ENCODE data around the gene PIK3CD. TPM values are rescaled to one million over a fixed set of nuclear protein-coding genes. Genes with fewer than 3 reads are reported as not detected.

PIK3CD gene
- total and polyA plus RNA-seq, 8 donors, result 5.1 to 44.2 (median 6.1) TPM

GRCh38 chr1:9753121-9753531 is 101.6 kb downstream of the PIK3CD start:
- DNase-seq (peak in 2 of 4 donors; percentile 12 to 41), ATAC-seq (no peak)
- Histone ChIP-seq H3K27me3 (no peaks in the 10 kb centered on the region), H3K27ac (no peak overlapping the region), H3K36me3 (peaks cover 0 to 59% of the 10 kb centered on the region in 2 donors), H3K9me3 (no peaks in the 10 kb centered on the region), H3K4me3 (no peak overlapping the region), H3K4me1 (no peaks in the 10 kb centered on the region)
- TF ChIP-seq CTCF (IDR thresholded peaks at IDR 0.05), result no peak
- intact Hi-C loops (cut with DNase I), result no loop called here

- Histone ChIP-seq H3K9me3 (no peaks in the 10 kb centered on the region), H3K27me3 (no peaks in the 10 kb centered on the region), H3K4me3 (no peak overlapping the region), H3K36me3 (peaks cover 0 to 36% of the 10 kb centered on the region in 2 donors), H3K27ac (no peak overlapping the region), H3K4me1 (peaks cover 8% of the 10 kb centered on the region in 2 donors)
- DNase-seq, result no peak
- ATAC-seq, result no peak
- TF ChIP-seq CTCF (IDR thresholded peaks at IDR 0.05), result no peak
- intact Hi-C loops (cut with DNase I), result no loop called here
Observed at GRCh38 chr1:9755441-9755995, 104.0 kb downstream of the PIK3CD start.

- peaks cover 8% of the 10 kb centered on the region in 2 donors for H3K4me1 ChIP-seq
- H3K36me3 ChIP-seq, result peaks cover 0 to 11% of the 10 kb centered on the region in 2 donors
- TF ChIP-seq CTCF (IDR thresholded peaks at IDR 0.05), result no peak
- intact Hi-C loops (cut with DNase I), result no loop called here
- no peak overlapping the region for H3K27ac ChIP-seq
- DNase-seq (no peak), ATAC-seq (no peak)
- H3K27me3 ChIP-seq, result no peaks in the 10 kb centered on the region
- H3K4me3 ChIP-seq, result no peak overlapping the region
- H3K9me3 ChIP-seq, result no peaks in the 10 kb centered on the region
Observed at GRCh38 chr1:9758559-9759121, 107.1 kb downstream of the PIK3CD start.

- H3K4me3 ChIP-seq, result no peak overlapping the region
- intact Hi-C loops (cut with DNase I), result no loop called here
- ATAC-seq, result no peak
- H3K36me3 ChIP-seq, result no peaks in the 10 kb centered on the region
- DNase-seq, result no peak
- no peak for TF ChIP-seq CTCF (IDR thresholded peaks at IDR 0.05)
- H3K27me3 ChIP-seq, result no peaks in the 10 kb centered on the region
- H3K27ac ChIP-seq, result no peak overlapping the region
- H3K9me3 ChIP-seq, result no peaks in the 10 kb centered on the region
- peaks cover 8% of the 10 kb centered on the region in 2 donors for H3K4me1 ChIP-seq
Observed at GRCh38 chr1:9759939-9760338, 108.4 kb downstream of the PIK3CD start.

GRCh38 chr1:9760824-9761223 is 109.3 kb downstream of the PIK3CD start:
- TF ChIP-seq CTCF (IDR thresholded peaks at IDR 0.05), result no peak
- ATAC-seq (no peak), DNase-seq (no peak)
- peaks cover 8% of the 10 kb centered on the region in 2 donors for H3K4me1 ChIP-seq
- H3K4me3 ChIP-seq, result no peak overlapping the region
- intact Hi-C loops (cut with DNase I), result no loop called here
- H3K9me3 ChIP-seq, result no peaks in the 10 kb centered on the region
- no peaks in the 10 kb centered on the region for H3K27me3 ChIP-seq
- no peaks in the 10 kb centered on the region for H3K36me3 ChIP-seq
- no peak overlapping the region for H3K27ac ChIP-seq

Data from left lung (tissue), 10 donors.